GM12878 (cell line): Measurements from ENCODE around the gene PDE1C. TPM values are rescaled to one million over a fixed set of nuclear protein-coding genes. Genes with fewer than 3 reads are reported as not detected.

Experiments
- ATAC-seq: fragments of 200-7000 bp; cut with Tn5 transposase; 3 replicates; pipeline ENCODE4 v1.9.1; 2020; ENCODE audit warnings: mild to moderate bottlenecking, moderate library complexity
- BruUV-seq: library from RNA; stranded (reverse); fragments of 400-500 nt; replicated peaks from 2 replicates; lab custom pipeline; 2021; lab: Mats Ljungman, UMichigan
- CTCF ChIA-PET: fragments of 300-600 bp; sonication (Branson Sonifier 250); formaldehyde crosslinking; extraction: SDS; loops from one replicate; lab custom pipeline; 2021; ENCODE audit warnings: inconsistent platforms; lab: Yijun Ruan, JAX
- POLR2A ChIA-PET: fragments of 350-600 bp; formaldehyde crosslinking; extraction: SDS; loops from one replicate; lab custom pipeline; 2021; ENCODE audit warnings: inconsistent platforms; lab: Charles Lee
- RAD21 ChIA-PET: fragments of 300-600 bp; sonication (Branson Sonifier 250); formaldehyde crosslinking; loops from one replicate; lab custom pipeline; 2023; ENCODE audit warnings: antibody characterized with exemption; ENCODE audit not compliant: unreplicated experiment; lab: Charles Lee
- SMC1A ChIA-PET: fragments of 300-600 bp; sonication (Branson Sonifier 250); formaldehyde crosslinking; loops from one replicate; lab custom pipeline; 2023; ENCODE audit not compliant: unreplicated experiment, uncharacterized antibody; lab: Charles Lee
- DNase-seq: peaks from one replicate; pipeline ENCODE4 v3.0.0-alpha.2; 2011; ENCODE audit warnings: low read depth, low spot score
- FAIRE-seq: peaks from 3 replicates; lab custom pipeline; 2011; peaks lifted over from hg19 to GRCh38; lab: Jason Lieb, UNC
- H2AFZ ChIP-seq: 2 replicates; pipeline ENCODE4 v1.6.0; 2011; ENCODE audit warnings: low read depth, low read length, control low read depth; ENCODE audit not compliant: control insufficient read depth
- H3K27ac ChIP-seq: 2 replicates; pipeline ENCODE4 v1.5.1; 2011; ENCODE audit warnings: control low read depth; ENCODE audit not compliant: control insufficient read depth, insufficient read depth
- H3K27me3 ChIP-seq, 2 experiments: replicated peaks in 1 of 2; 2 replicates each; pipeline versions ENCODE4 v1.6.0 to v1.6.1; 2011; ENCODE audit warnings: low read length in 1 of 2; ENCODE audit not compliant: control insufficient read depth in 2 of 2, insufficient read depth in 2 of 2
- H3K36me3 ChIP-seq, 2 experiments: 2 replicates each; pipeline ENCODE4 v1.5.1; 2011; ENCODE audit warnings: low read length in 1 of 2; ENCODE audit not compliant: control insufficient read depth in 2 of 2, insufficient read depth in 2 of 2
- H3K4me1 ChIP-seq: 2 replicates; pipeline ENCODE4 v1.6.1; 2011; ENCODE audit warnings: mild to moderate bottlenecking, low read length, moderate library complexity, mixed read lengths; ENCODE audit not compliant: control insufficient read depth, insufficient read depth
- H3K4me2 ChIP-seq: 2 replicates; pipeline ENCODE4 v1.6.0; 2011; ENCODE audit warnings: control low read depth; ENCODE audit not compliant: control insufficient read depth, insufficient read depth
- H3K4me3 ChIP-seq: fragments of 200-600 bp; sonication (generic); 2 replicates; pipeline ENCODE4 v1.5.1; 2016
- H3K79me2 ChIP-seq: 2 replicates; pipeline ENCODE4 v1.6.0; 2011; ENCODE audit warnings: low read length; ENCODE audit not compliant: control insufficient read depth, insufficient read depth
- H3K9ac ChIP-seq: 2 replicates; pipeline ENCODE4 v1.8.0; 2011; ENCODE audit warnings: low read length, control low read depth, mixed read lengths; ENCODE audit not compliant: control insufficient read depth, insufficient read depth
- H3K9me3 ChIP-seq: replicated peaks from 3 replicates; pipeline ENCODE4 v1.5.1; 2011; ENCODE audit warnings: mild to moderate bottlenecking, low read length; ENCODE audit not compliant: control insufficient read depth, insufficient read depth
- H4K20me1 ChIP-seq: 2 replicates; pipeline ENCODE4 v1.6.0; 2011; ENCODE audit not compliant: control insufficient read depth, insufficient read depth
- ATF3 ChIP-seq: IDR thresholded peaks from 2 replicates; pipeline ENCODE4 v1.6.1; 2011; ENCODE audit warnings: low read depth, mild to moderate bottlenecking, low read length, moderate library complexity, borderline replicate concordance; ENCODE audit errors: extremely low read depth
- BHLHE40 ChIP-seq, 2 experiments: fragments of 450-650 bp in 1 of 2; IDR thresholded peaks; 2 replicates each; pipeline ENCODE4 v1.6.1; 2011 to 2017; ENCODE audit warnings: low read depth in 2 of 2, borderline replicate concordance in 1 of 2, improper control_type of control experiment in 1 of 2, low read length in 1 of 2, mild to moderate bottlenecking in 1 of 2
- CBX3 ChIP-seq: fragments of 200-600 bp; sonication (generic); IDR thresholded peaks from 2 replicates; pipeline ENCODE4 v1.6.1; 2016; ENCODE audit warnings: low read depth, borderline replicate concordance
- CHD1 ChIP-seq: IDR thresholded peaks from 2 replicates; pipeline ENCODE4 v1.6.1; 2012; ENCODE audit warnings: low read depth, low read length, improper control_type of control experiment
- CHD4 ChIP-seq: fragments of 200-600 bp; sonication (generic); IDR thresholded peaks from 2 replicates; pipeline ENCODE4 v1.6.1; 2016; ENCODE audit warnings: mild to moderate bottlenecking
- EGR1 ChIP-seq, 2 experiments: IDR thresholded peaks; 1 replicate in 1 of 2; 2 replicates in 1 of 2; pipeline ENCODE4 v1.6.1; 2011 to 2012; ENCODE audit warnings: low read depth in 2 of 2, low read length in 2 of 2, borderline replicate concordance in 1 of 2, mild to moderate bottlenecking in 1 of 2, moderate library complexity in 1 of 2
- GATAD2B ChIP-seq: fragments of 450-650 bp; conservative IDR thresholded peaks from 2 replicates; pipeline ENCODE4 v1.6.1; 2017; ENCODE audit warnings: low read depth, mild to moderate bottlenecking, moderate library complexity
- SRF ChIP-seq, 2 experiments: IDR thresholded peaks; 2 replicates each; pipeline ENCODE4 v1.6.1; 2011; ENCODE audit warnings: low read depth in 2 of 2, low read length in 2 of 2, mild to moderate bottlenecking in 1 of 2, moderate library complexity in 1 of 2
- WGBS: methylation state at CpG from one replicate; pipeline ENCODE4 v1.1.6; 2016; ENCODE audit warnings: low lambda C conversion rate; ENCODE audit not compliant: insufficient replicate concordance, insufficient coverage; ENCODE audit errors: missing lambda C conversion rate; 5-methylcytosine and 5-hydroxymethylcytosine counted together
- in situ Hi-C: fragments of 300-500 bp; cut with MboI; formaldehyde crosslinking; loops from 9 replicates; pipeline ENCODE4 v1.14.3; 2018; ENCODE audit warnings: mixed read lengths
- intact Hi-C: fragments of 100-400 bp; cut with micrococcal nuclease; formaldehyde crosslinking; loops from one replicate; pipeline ENCODE4 v1.14.2; 2022; ENCODE audit not compliant: unreplicated experiment
- polyA plus RNA-seq, 11 experiments: library from polyadenylated mRNA; depleted of rRNA in 4 of 11; unstranded in 6 of 11; stranded (reverse) in 5 of 11; fragments of >200 nt; fragmentation: Nextera tagmentation in 4 of 11; fragmentation: Illumina TruSeq in 1 of 11; extraction: Ambion mirVana in 4 of 11; extraction: Trizol in 1 of 11; gene quantifications; 1 replicate in 1 of 11; 2 replicates in 10 of 11; pipeline versions ENCODE4 v1.2.1 to v1.2.3, GENCODE V29; 2011 to 2016; ENCODE audit warnings: inconsistent platforms in 2 of 11, missing spikeins in 2 of 11, low read depth in 1 of 11
- total RNA-seq, 4 experiments: library from RNA; depleted of rRNA in 3 of 4; stranded (reverse); fragments of >200 nt in 3 of 4; fragmentation: Illumina TruSeq in 1 of 4; extraction: Trizol in 1 of 4; gene quantifications; 2 replicates each; pipeline versions ENCODE4 v1.2.1 to v1.2.3, GENCODE V29; 2013 to 2021

PDE1C gene
- total and polyA plus RNA-seq, 10 of the 15 experiments (the other 5 are each of a cell fraction or from before 2014, with no cell fraction given): 0.29 to 2.3 (median 0.70) TPM

- Histone ChIP-seq H3K4me1 (0 out of 2 replicates have a peak, but pooled peaks cover 4% of the 10 kb centered on the region), H3K36me3 (no peaks in the 10 kb centered on the region), H3K9ac (no peak overlapping the region), H3K79me2 (no peaks in the 10 kb centered on the region), H3K9me3 (peaks cover 3% of the 10 kb centered on the region; the same call in 2 of the 3 replicates), H3K4me2 (no peak overlapping the region), H3K27me3 (no peaks in the 10 kb centered on the region), H3K4me3 (no peak overlapping the region), H3K27ac (no peak overlapping the region), H4K20me1 (no peaks in the 10 kb centered on the region), H2AFZ (no peak overlapping the region)
- 77% methylated on average over 10 of the region's 10 CpGs for WGBS
- ChIA-PET SMC1A (interaction anchor here (0.9 to 7.9 kb wide), 5 partner anchors 19 to 91 kb away, joined by 3 to 66 read pairs (median 3); no protein-coding TSS in a partner anchor), RAD21 (interaction anchor here (0.7 to 1.9 kb wide), 2 partner anchors 20 to 177 kb away, joined by 3 to 14 read pairs; no protein-coding TSS in a partner anchor), CTCF (no interaction called here), POLR2A (interaction anchor here (1.1 kb wide), 1 partner anchor 75 kb away, joined by 3 read pairs; no protein-coding TSS in a partner anchor)
- no peak for ATAC-seq
- in situ Hi-C loops: no loop called here
- intact Hi-C loops: loop anchor here (5.0 kb wide), 1 partner anchor 60 kb away; no protein-coding TSS in a partner anchor
- TF ChIP-seq CHD1: no peak
- no peak for TF ChIP-seq SRF (IDR thresholded peaks at IDR 0.05; ENCODE audit: low read depth in 2 of 2, low read length in 2 of 2)
- TF ChIP-seq CHD4: no peak
- TF ChIP-seq EGR1 (IDR thresholded peaks at IDR 0.05; ENCODE audit: borderline replicate concordance in 1 of 2, low read depth in 2 of 2, low read length in 2 of 2): no peak
- no peak for TF ChIP-seq CBX3
- TF ChIP-seq GATAD2B: no peak
- no peak for TF ChIP-seq ATF3
- no peak for TF ChIP-seq BHLHE40 (IDR thresholded peaks at IDR 0.05; ENCODE audit: borderline replicate concordance in 1 of 2, low read depth in 2 of 2, low read length in 1 of 2)
- DNase-seq: no peak
- BruUV-seq: no TSS peak
- FAIRE-seq: no peak
These were observed 197.4 kb downstream of the PDE1C start for GRCh38 chr7:31872545-31873370.
